T47D (cell line): ENCODE measurements around the gene COX7B2.

ENCODE experiments used
- DNase-seq, 2 experiments: peaks; one replicate each; pipeline versions ENCODE4 v3.0.0 to v3.0.0-alpha.2; 2011 to 2012; ENCODE audit warnings: low read depth in 1 of 2, low spot score in 1 of 2
- JUND ChIP-seq: IDR thresholded peaks from 2 replicates; pipeline ENCODE4 v1.6.1; 2012; ENCODE audit warnings: low read depth
- in situ Hi-C: cut with HindIII; loops from 2 replicates; pipeline ENCODE4 v1.10.0; 2016; ENCODE audit warnings: low sequenced_read_pairs, low pct_unique_long_range_greater_than_20kb

The COX7B2 gene

GRCh38 chr4:46933686-46934085, 24.6 kb upstream of the COX7B2 start:
- in situ Hi-C loops, result no loop called here
- no peak for TF ChIP-seq JUND
- DNase-seq, result no peak

GRCh38 chr4:46931981-46932380, 22.9 kb upstream of the COX7B2 start:
- in situ Hi-C loops, result no loop called here
- TF ChIP-seq JUND, result no peak
- DNase-seq, result peak in 1 of 2 experiments; percentile 6

- in situ Hi-C loops, result no loop called here
- DNase-seq, result no peak
- no peak for TF ChIP-seq JUND
Measured at GRCh38 chr4:46930891-46931290, 21.8 kb upstream of the COX7B2 start.

- no peak for TF ChIP-seq JUND
- DNase-seq, result no peak
- in situ Hi-C loops, result no loop called here
Measured at GRCh38 chr4:46927201-46927600, 18.2 kb upstream of the COX7B2 start.

GRCh38 chr4:46924789-46925529, 15.9 kb upstream of the COX7B2 start:
- in situ Hi-C loops, result no loop called here
- TF ChIP-seq JUND, result no peak
- DNase-seq, result no peak

GRCh38 chr4:46922205-46922604, 13.2 kb upstream of the COX7B2 start:
- in situ Hi-C loops, result no loop called here
- TF ChIP-seq JUND, result no peak
- DNase-seq, result no peak

GRCh38 chr4:46908148-46908547, 897 bp downstream of the COX7B2 start:
- in situ Hi-C loops, result no loop called here
- no peak for TF ChIP-seq JUND
- DNase-seq, result peak; percentile 21 to 72

GRCh38 chr4:46900082-46900481, 9.0 kb downstream of the COX7B2 start:
- no peak for TF ChIP-seq JUND
- in situ Hi-C loops, result no loop called here
- no peak for DNase-seq

GRCh38 chr4:46894826-46895225, 14.2 kb downstream of the COX7B2 start:
- no peak for DNase-seq
- in situ Hi-C loops, result no loop called here
- no peak for TF ChIP-seq JUND

- no peak for TF ChIP-seq JUND
- DNase-seq, result no peak
- in situ Hi-C loops, result no loop called here
Measured at GRCh38 chr4:46890056-46890455, 19.0 kb downstream of the COX7B2 start.

GRCh38 chr4:46889410-46889809, 19.6 kb downstream of the COX7B2 start:
- DNase-seq, result no peak
- TF ChIP-seq JUND, result no peak
- in situ Hi-C loops, result no loop called here

- TF ChIP-seq JUND, result no peak
- in situ Hi-C loops, result no loop called here
- DNase-seq, result peak in 1 of 2 experiments; percentile 41
Measured at GRCh38 chr4:46886711-46887110, 22.3 kb downstream of the COX7B2 start.

GRCh38 chr4:46878641-46879040, 30.4 kb downstream of the COX7B2 start:
- peak in 1 of 2 experiments; percentile 22 for DNase-seq
- in situ Hi-C loops, result no loop called here
- no peak for TF ChIP-seq JUND

- no peak for TF ChIP-seq JUND
- DNase-seq, result no peak
- in situ Hi-C loops, result no loop called here
Measured at GRCh38 chr4:46874811-46875210, 34.2 kb downstream of the COX7B2 start.

GRCh38 chr4:46870411-46870810, 38.6 kb downstream of the COX7B2 start:
- in situ Hi-C loops, result no loop called here
- no peak for TF ChIP-seq JUND
- DNase-seq, result no peak
